GM23338 (cell line): ENCODE data around the gene ENTPD1. TPM values are rescaled to one million over a fixed set of nuclear protein-coding genes. Genes with fewer than 3 reads are reported as not detected.

Source experiments
- ATAC-seq: fragments of 200-7000 bp; cut with Tn5 transposase; 3 replicates; pipeline ENCODE4 v1.9.1; 2020
- DNase-seq: peaks from one replicate; pipeline ENCODE4 v3.0.0-alpha.2; 2015; ENCODE audit warnings: low spot score
- H2AFZ ChIP-seq: fragments of 200-600 bp; sonication (generic); 2 replicates; pipeline ENCODE4 v1.8.0; 2016; ENCODE audit warnings: antibody characterized with exemption, mild to moderate bottlenecking, moderate library complexity
- H3F3A ChIP-seq: fragments of 200-600 bp; sonication (generic); replicated peaks from 2 replicates; pipeline ENCODE4 v1.8.0; 2017; ENCODE audit warnings: antibody characterized with exemption, mixed run types, low read depth
- H3K27ac ChIP-seq: fragments of 200-600 bp; sonication (generic); 2 replicates; pipeline ENCODE4 v1.6.1; 2016; ENCODE audit warnings: low read depth
- H3K27me3 ChIP-seq: fragments of 200-600 bp; sonication (generic); 2 replicates; pipeline ENCODE4 v1.8.0; 2016; ENCODE audit warnings: mild to moderate bottlenecking, mixed run types, moderate library complexity; ENCODE audit not compliant: insufficient read depth
- H3K36me3 ChIP-seq: fragments of 200-600 bp; sonication (generic); 2 replicates; pipeline ENCODE4 v1.8.0; 2016; ENCODE audit warnings: mild to moderate bottlenecking; ENCODE audit not compliant: insufficient read depth
- H3K4me1 ChIP-seq: fragments of 200-600 bp; sonication (generic); 2 replicates; pipeline ENCODE4 v1.8.0; 2016; ENCODE audit warnings: mild to moderate bottlenecking, moderate library complexity; ENCODE audit not compliant: insufficient read depth
- H3K4me2 ChIP-seq: fragments of 200-600 bp; sonication (generic); 2 replicates; pipeline ENCODE4 v1.7.1; 2017; ENCODE audit warnings: mixed run types
- H3K4me3 ChIP-seq: fragments of 200-600 bp; sonication (generic); 2 replicates; pipeline ENCODE4 v1.6.1; 2016; ENCODE audit warnings: mixed run types
- H3K79me2 ChIP-seq: fragments of 200-600 bp; sonication (generic); replicated peaks from 2 replicates; pipeline ENCODE4 v1.8.0; 2017; ENCODE audit warnings: mild to moderate bottlenecking; ENCODE audit not compliant: insufficient read depth
- H3K9me2 ChIP-seq: fragments of 200-600 bp; sonication (generic); 2 replicates; pipeline ENCODE4 v1.8.0; 2017; ENCODE audit not compliant: insufficient read depth
- H4K20me1 ChIP-seq: fragments of 200-600 bp; sonication (generic); replicated peaks from 2 replicates; pipeline ENCODE4 v1.8.0; 2017; ENCODE audit warnings: mild to moderate bottlenecking; ENCODE audit not compliant: insufficient read depth
- H3K27ac Mint-ChIP-seq: 2 replicates; pipeline ENCODE4 v1.8.0; 2020; ENCODE audit warnings: inconsistent platforms, mild to moderate bottlenecking, moderate library complexity, mixed read lengths
- H3K27me3 Mint-ChIP-seq: 3 replicates; pipeline ENCODE4 v1.8.0; 2022; ENCODE audit warnings: low read depth, mild to moderate bottlenecking, moderate library complexity, mixed read lengths, inconsistent platforms; ENCODE audit not compliant: insufficient read depth, poor library complexity
- H3K36me3 Mint-ChIP-seq: 3 replicates; pipeline ENCODE4 v1.8.0; 2021; ENCODE audit warnings: low read depth, mild to moderate bottlenecking, inconsistent platforms, moderate library complexity, mixed read lengths
- H3K4me1 Mint-ChIP-seq: 3 replicates; pipeline ENCODE4 v1.8.0; 2020; ENCODE audit warnings: mild to moderate bottlenecking, inconsistent platforms, mixed read lengths
- H3K4me3 Mint-ChIP-seq: 3 replicates; pipeline ENCODE4 v1.8.0; 2021; ENCODE audit warnings: moderate library complexity, mild to moderate bottlenecking, inconsistent platforms, mixed read lengths
- H3K9me3 Mint-ChIP-seq: 3 replicates; pipeline ENCODE4 v1.8.0; 2020; ENCODE audit warnings: moderate library complexity, mild to moderate bottlenecking, inconsistent platforms, mixed read lengths
- CREB1 ChIP-seq: fragments of 250-450 bp; sonication (Bioruptor Pico); IDR thresholded peaks from 2 replicates; pipeline ENCODE4 v1.5.0; 2020; ENCODE audit warnings: low read depth, mild to moderate bottlenecking, moderate library complexity
- EZH2 ChIP-seq: fragments of 200-600 bp; sonication (generic); IDR thresholded peaks from one replicate; pipeline ENCODE4 v1.8.0; 2017; ENCODE audit warnings: antibody characterized with exemption, mild to moderate bottlenecking, low read depth; ENCODE audit not compliant: unreplicated experiment
- EZH2phosphoT487 ChIP-seq: fragments of 200-600 bp; sonication (generic); IDR thresholded peaks from one replicate; pipeline ENCODE4 v1.8.1; 2018; ENCODE audit warnings: antibody characterized with exemption; ENCODE audit not compliant: unreplicated experiment
- JUNB ChIP-seq: IDR thresholded peaks from one replicate; pipeline ENCODE4 v1.6.1; 2016; ENCODE audit warnings: antibody characterized with exemption; ENCODE audit not compliant: unreplicated experiment
- ZNF331 ChIP-seq: fragments of 250-450 bp; sonication (Bioruptor Pico); IDR thresholded peaks from 2 replicates; pipeline ENCODE4 v1.5.0; 2020; ENCODE audit warnings: low read depth, mild to moderate bottlenecking, moderate library complexity
- polyA plus RNA-seq: library from polyadenylated mRNA; unstranded; fragments of >200 nt; fragmentation: Nextera tagmentation; extraction: Ambion mirVana; gene quantifications from 2 replicates; pipeline ENCODE4 v1.2.1, GENCODE V29; 2016
- total RNA-seq: library from RNA; depleted of rRNA; stranded (reverse); fragments of >200 nt; shearing (Covaris generic); gene quantifications from 2 replicates; pipeline ENCODE4 v1.2.3, GENCODE V29; 2014
- TF ChIP-seq, protein P1 (sequence below): IDR thresholded peaks from one replicate; pipeline ENCODE4 v1.6.1; 2018; ENCODE audit warnings: antibody characterized with exemption; ENCODE audit not compliant: unreplicated experiment
- TF ChIP-seq, protein P2 (sequence below), 2 experiments: fragments of 200-600 bp in 1 of 2; sonication (generic) in 1 of 2; conservative IDR thresholded peaks; 2 replicates each; pipeline versions ENCODE4 v1.5.1 to v1.6.1; 2016 to 2017; ENCODE audit warnings: antibody characterized with exemption in 2 of 2, low read depth in 2 of 2, mild to moderate bottlenecking in 2 of 2, moderate library complexity in 1 of 2

The ENTPD1 gene
- total and polyA plus RNA-seq, 2 experiments from 2014 or later = 2.3 to 3.6 TPM

DNA sequence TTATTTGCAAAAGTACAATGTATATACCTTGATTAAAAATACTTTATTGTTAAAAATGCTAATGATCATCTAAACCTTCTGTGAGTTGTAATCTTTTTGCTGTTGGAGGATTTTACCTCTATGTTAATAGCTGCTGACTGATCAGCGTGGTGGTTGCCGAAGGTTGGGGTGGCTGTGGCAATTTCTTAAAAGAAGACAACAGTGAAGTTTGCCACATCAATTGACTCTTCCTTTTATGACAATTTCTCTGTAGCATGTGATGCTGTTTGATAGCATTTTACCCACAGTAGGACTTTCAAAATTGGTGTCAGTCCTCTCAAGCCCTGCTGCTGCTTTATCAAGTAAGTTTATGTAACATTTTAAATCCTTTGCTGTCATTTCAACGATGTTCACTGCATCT, 16.9 kb upstream of the ENTPD1 start (continued):
- TF ChIP-seq, protein P1, sequence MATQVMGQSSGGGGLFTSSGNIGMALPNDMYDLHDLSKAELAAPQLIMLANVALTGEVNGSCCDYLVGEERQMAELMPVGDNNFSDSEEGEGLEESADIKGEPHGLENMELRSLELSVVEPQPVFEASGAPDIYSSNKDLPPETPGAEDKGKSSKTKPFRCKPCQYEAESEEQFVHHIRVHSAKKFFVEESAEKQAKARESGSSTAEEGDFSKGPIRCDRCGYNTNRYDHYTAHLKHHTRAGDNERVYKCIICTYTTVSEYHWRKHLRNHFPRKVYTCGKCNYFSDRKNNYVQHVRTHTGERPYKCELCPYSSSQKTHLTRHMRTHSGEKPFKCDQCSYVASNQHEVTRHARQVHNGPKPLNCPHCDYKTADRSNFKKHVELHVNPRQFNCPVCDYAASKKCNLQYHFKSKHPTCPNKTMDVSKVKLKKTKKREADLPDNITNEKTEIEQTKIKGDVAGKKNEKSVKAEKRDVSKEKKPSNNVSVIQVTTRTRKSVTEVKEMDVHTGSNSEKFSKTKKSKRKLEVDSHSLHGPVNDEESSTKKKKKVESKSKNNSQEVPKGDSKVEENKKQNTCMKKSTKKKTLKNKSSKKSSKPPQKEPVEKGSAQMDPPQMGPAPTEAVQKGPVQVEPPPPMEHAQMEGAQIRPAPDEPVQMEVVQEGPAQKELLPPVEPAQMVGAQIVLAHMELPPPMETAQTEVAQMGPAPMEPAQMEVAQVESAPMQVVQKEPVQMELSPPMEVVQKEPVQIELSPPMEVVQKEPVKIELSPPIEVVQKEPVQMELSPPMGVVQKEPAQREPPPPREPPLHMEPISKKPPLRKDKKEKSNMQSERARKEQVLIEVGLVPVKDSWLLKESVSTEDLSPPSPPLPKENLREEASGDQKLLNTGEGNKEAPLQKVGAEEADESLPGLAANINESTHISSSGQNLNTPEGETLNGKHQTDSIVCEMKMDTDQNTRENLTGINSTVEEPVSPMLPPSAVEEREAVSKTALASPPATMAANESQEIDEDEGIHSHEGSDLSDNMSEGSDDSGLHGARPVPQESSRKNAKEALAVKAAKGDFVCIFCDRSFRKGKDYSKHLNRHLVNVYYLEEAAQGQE = no peak
- TF ChIP-seq, protein P2, sequence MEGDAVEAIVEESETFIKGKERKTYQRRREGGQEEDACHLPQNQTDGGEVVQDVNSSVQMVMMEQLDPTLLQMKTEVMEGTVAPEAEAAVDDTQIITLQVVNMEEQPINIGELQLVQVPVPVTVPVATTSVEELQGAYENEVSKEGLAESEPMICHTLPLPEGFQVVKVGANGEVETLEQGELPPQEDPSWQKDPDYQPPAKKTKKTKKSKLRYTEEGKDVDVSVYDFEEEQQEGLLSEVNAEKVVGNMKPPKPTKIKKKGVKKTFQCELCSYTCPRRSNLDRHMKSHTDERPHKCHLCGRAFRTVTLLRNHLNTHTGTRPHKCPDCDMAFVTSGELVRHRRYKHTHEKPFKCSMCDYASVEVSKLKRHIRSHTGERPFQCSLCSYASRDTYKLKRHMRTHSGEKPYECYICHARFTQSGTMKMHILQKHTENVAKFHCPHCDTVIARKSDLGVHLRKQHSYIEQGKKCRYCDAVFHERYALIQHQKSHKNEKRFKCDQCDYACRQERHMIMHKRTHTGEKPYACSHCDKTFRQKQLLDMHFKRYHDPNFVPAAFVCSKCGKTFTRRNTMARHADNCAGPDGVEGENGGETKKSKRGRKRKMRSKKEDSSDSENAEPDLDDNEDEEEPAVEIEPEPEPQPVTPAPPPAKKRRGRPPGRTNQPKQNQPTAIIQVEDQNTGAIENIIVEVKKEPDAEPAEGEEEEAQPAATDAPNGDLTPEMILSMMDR (conservative IDR thresholded peaks at IDR 0.05; ENCODE audit: low read depth in 2 of 2) = no peak
- no peak for TF ChIP-seq EZH2

DNA sequence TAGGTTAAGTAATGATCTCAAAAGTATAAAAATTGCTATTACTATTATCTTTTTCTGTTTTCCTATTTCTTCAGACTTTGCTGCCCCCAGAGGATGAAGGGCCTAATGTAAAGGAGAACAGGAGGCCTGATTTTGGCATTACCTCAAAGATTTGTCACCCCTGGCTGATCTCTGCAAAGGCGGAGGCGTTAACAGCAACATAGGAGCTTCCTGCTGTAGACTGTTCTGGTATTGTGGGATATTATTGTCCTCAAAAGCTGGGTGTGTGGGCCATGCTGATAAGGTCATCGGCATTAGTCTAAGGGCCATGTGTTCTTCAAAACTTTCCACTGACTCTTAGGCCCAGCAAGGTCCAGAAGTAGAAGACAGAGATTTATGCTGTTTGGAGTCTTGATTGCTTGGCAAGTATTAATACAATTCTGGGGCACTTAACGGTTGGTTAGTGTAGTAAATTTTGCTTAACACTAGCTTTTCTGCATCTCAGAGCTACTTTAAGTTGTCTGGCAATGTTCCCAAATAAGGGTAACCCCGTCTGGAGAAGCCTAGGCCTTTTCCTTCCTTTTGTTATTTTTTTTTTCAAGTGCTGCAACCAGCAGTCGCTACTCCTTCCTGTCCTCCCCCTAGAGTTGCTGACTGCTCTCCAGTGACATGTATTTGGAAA, 14.0 kb upstream of the ENTPD1 start:
- no peaks in the 10 kb centered on the region for H3F3A ChIP-seq
- H3K36me3 ChIP-seq = no peaks in the 10 kb centered on the region
- ATAC-seq = peak; percentile 77
- Mint-ChIP-seq H3K36me3 (no peaks in the 10 kb centered on the region), H3K4me3 (no peak overlapping the region), H3K9me3 (no peaks in the 10 kb centered on the region; the same call in 1 of the 3 replicates), H3K4me1 (peaks cover 16% of the 10 kb centered on the region), H3K27me3 (no peaks in the 10 kb centered on the region), H3K27ac (peak overlapping the region; percentile 45)
- no peak overlapping the region for H3K4me2 ChIP-seq
- peaks cover 10% of the 10 kb centered on the region for H3K4me1 ChIP-seq
- H3K27ac ChIP-seq = no peak overlapping the region
- no peaks in the 10 kb centered on the region for H4K20me1 ChIP-seq
- H3K79me2 ChIP-seq = no peaks in the 10 kb centered on the region
- 0 out of 2 replicates have a peak, but pooled peaks cover 9% of the 10 kb centered on the region for H3K9me2 ChIP-seq
- H3K4me3 ChIP-seq = no peak overlapping the region
- H2AFZ ChIP-seq = peak overlapping the region; percentile 84
- TF ChIP-seq ZNF331 (no peak), CREB1 (CRISPR knock-in tag) (no peak), JUNB (no peak), EZH2phosphoT487 (no peak)
- TF ChIP-seq, protein P2 (conservative IDR thresholded peaks at IDR 0.05; ENCODE audit: low read depth in 2 of 2) = peak in 1 of 2 experiments; percentile 37; a peak in 3 of 4 replicates
- peak; percentile 59 for DNase-seq
- no peaks in the 10 kb centered on the region for H3K27me3 ChIP-seq
